ENCODE results near the gene GRWD1.

GRWD1 gene

GRCh38 chr19:48456864-48457263 is 11.1 kb downstream of the GRWD1 start:
- no peak for DNase-seq (ENCODE audit: low spot score)

GRCh38 chr19:48458016-48458415 is 12.2 kb downstream of the GRWD1 start:
- no peak for DNase-seq (ENCODE audit: low spot score)

- DNase-seq (ENCODE audit: low spot score) = no peak
Measured at GRCh38 chr19:48461651-48461981, 15.8 kb downstream of the GRWD1 start.

GRCh38 chr19:48461982-48462655 is 16.3 kb downstream of the GRWD1 start:
- DNase-seq (ENCODE audit: low spot score) = no peak

GRCh38 chr19:48465215-48465614 is 19.4 kb downstream of the GRWD1 start:
- DNase-seq (ENCODE audit: low spot score) = no peak

GRCh38 chr19:48466561-48467325 is 21.0 kb downstream of the GRWD1 start:
- DNase-seq (ENCODE audit: low spot score) = no peak

GRCh38 chr19:48468772-48469288 is 23.0 kb downstream of the GRWD1 start:
- peak; percentile 99 for DNase-seq (ENCODE audit: low spot score)

GRCh38 chr19:48469289-48469881 is 23.6 kb downstream of the GRWD1 start, which contains the start of gene CYTH2:
TSS of gene CYTH2 (plus strand) at chr19:48469369. CDS start at chr19:48469508, 139 bp downstream.
- DNase-seq (ENCODE audit: low spot score) = peak; percentile 80

- DNase-seq (ENCODE audit: low spot score) = no peak
Measured at GRCh38 chr19:48469934-48470680, 24.3 kb downstream of the GRWD1 start.

- DNase-seq (ENCODE audit: low spot score) = no peak
Measured at GRCh38 chr19:48470856-48471255, 25.1 kb downstream of the GRWD1 start.

- DNase-seq (ENCODE audit: low spot score) = no peak
Measured at GRCh38 chr19:48471836-48472235, 26.1 kb downstream of the GRWD1 start.

GRCh38 chr19:48473161-48473966 is 27.6 kb downstream of the GRWD1 start:
- no peak for DNase-seq (ENCODE audit: low spot score)

- no peak for DNase-seq (ENCODE audit: low spot score)
Measured at GRCh38 chr19:48474084-48474592, 28.4 kb downstream of the GRWD1 start.

- no peak for DNase-seq (ENCODE audit: low spot score)
Measured at GRCh38 chr19:48475369-48476068, 29.7 kb downstream of the GRWD1 start.

GRCh38 chr19:48476176-48476575 is 30.4 kb downstream of the GRWD1 start:
- no peak for DNase-seq (ENCODE audit: low spot score)

- DNase-seq (ENCODE audit: low spot score) = no peak
Measured at GRCh38 chr19:48477067-48477685, 31.4 kb downstream of the GRWD1 start.

- no peak for DNase-seq (ENCODE audit: low spot score)
Measured at GRCh38 chr19:48477698-48478338, 32.0 kb downstream of the GRWD1 start.

- DNase-seq (ENCODE audit: low spot score) = no peak
Measured at GRCh38 chr19:48478339-48479256, 32.8 kb downstream of the GRWD1 start.
